Heart left ventricle (tissue), 16 donors: ENCODE results near the gene IL19. TPM values are rescaled to one million over a fixed set of nuclear protein-coding genes. Genes with fewer than 3 reads are reported as not detected.

Experiments used
- ATAC-seq, 4 donors: fragments of 200-7000 bp; cut with Tn5 transposase; one replicate each; pipeline ENCODE4 v1.9.1; 2020 to 2022; ENCODE audit warnings: moderate library complexity in 4 of 4, mild to moderate bottlenecking in 3 of 4, moderate number of reproducible peaks in 1 of 4
- DNase-seq, 5 donors: peaks; one replicate each; pipeline ENCODE4 v3.0.0-alpha.2; 2020
- H3K27ac ChIP-seq, 12 donors: fragments of 200-600 bp; sonication (generic) in 4 of 12; one replicate each; pipeline versions ENCODE4 v1.5.0 to v1.8.0; 2016 to 2022; ENCODE audit warnings: mild to moderate bottlenecking in 2 of 12
- H3K27me3 ChIP-seq, 9 donors: fragments of 200-600 bp; sonication (generic) in 2 of 9; one replicate each; pipeline versions ENCODE4 v1.5.1 to v1.8.0; 2016 to 2022; ENCODE audit warnings: mild to moderate bottlenecking in 3 of 9
- H3K36me3 ChIP-seq, 9 donors: fragments of 200-600 bp; sonication (generic) in 2 of 9; one replicate each; pipeline versions ENCODE4 v1.5.0 to v1.8.0; 2018 to 2022; ENCODE audit warnings: mild to moderate bottlenecking in 2 of 9
- H3K4me1 ChIP-seq, 12 donors: fragments of 200-600 bp; sonication (generic) in 4 of 12; one replicate each; pipeline versions ENCODE4 v1.5.0 to v1.8.0; 2016 to 2022; ENCODE audit warnings: mild to moderate bottlenecking in 3 of 12
- H3K4me3 ChIP-seq, 12 donors: fragments of 200-600 bp; sonication (generic) in 4 of 12; one replicate each; pipeline versions ENCODE4 v1.5.0 to v1.8.0; 2017 to 2022; ENCODE audit warnings: mild to moderate bottlenecking in 9 of 12, moderate library complexity in 4 of 12
- H3K9me3 ChIP-seq, 12 donors: fragments of 200-600 bp; sonication (generic) in 4 of 12; one replicate each; pipeline versions ENCODE4 v1.5.0 to v1.8.0; 2016 to 2022; ENCODE audit warnings: mild to moderate bottlenecking in 1 of 12
- POLR2A ChIP-seq, 2 donors: fragments of 450-650 bp; IDR thresholded peaks; one replicate each; pipeline ENCODE4 v1.6.1; 2017; ENCODE audit warnings: antibody characterized with exemption in 2 of 2, mild to moderate bottlenecking in 2 of 2, moderate library complexity in 2 of 2
- WGBS, 4 donors: extraction: QIAGEN DNeasy Blood & Tissue Kit in 2 of 4; methylation state at CpG; one replicate each; pipeline versions ENCODE4 v1.1.5 to v1.1.7; 2013 to 2018; 5-methylcytosine and 5-hydroxymethylcytosine counted together
- intact Hi-C, 10 donors: fragments of 100-400 bp; cut with DNase I; formaldehyde crosslinking; loops; one replicate each; pipeline versions ENCODE4 v1.11.1 to v1.14.2; 2022
- polyA plus RNA-seq, 2 donors: library from polyadenylated mRNA; stranded (reverse); fragments of 200-250 nt; gene quantifications; one replicate each; pipeline ENCODE4 v1.2.3, GENCODE V29; 2013
- total RNA-seq, 9 donors: library from RNA; depleted of rRNA in 2 of 9; stranded (reverse); fragments of >200 nt in 2 of 9; fragmentation: NEBNext Ultra II Directional in 3 of 9; extraction: Animal tissue kit (Norgen Biotek cat#: 25700) in 3 of 9; gene quantifications; one replicate each; pipeline versions ENCODE4 v1.1.0 to v1.2.4, GENCODE V29; 2016 to 2023
- TF ChIP-seq, protein P1 (sequence below), 12 donors: fragments of 200-600 bp; sonication (generic) in 4 of 12; IDR thresholded peaks; one replicate each; pipeline versions ENCODE4 v1.5.0 to v1.8.0; 2018 to 2022; ENCODE audit warnings: antibody characterized with exemption in 12 of 12, mild to moderate bottlenecking in 5 of 12
- donor health status: ischemic (EF 13 %, LVEDD 7.1; RV severe dilation, severe dysfunction).
- donor health status: healthy with polysubstance abuse.
- donor health status: DM: no; HTN: yes; CAD: no.
- donor health status: DM: no; HTN: no; CAD: no.
- donor health status: ischemic (EF 25% LVEDD 6.9; RV normal size, moderate dysfunction).
- donor health status: ischemic (EF 25% LVEDD 5.7; RV mildly dilated, moderate dysfunction).
- donor health status: healthy.
- donor health status: DM: yes; HTN: yes; CAD: no.
- donor health status: ischemic (EF 35%, LVEDD 5.7; RV mildly dilated, moderate dysfunction).
- donor health status: nonischemic (EF 11% LVEDD 7.7; RV severe dilation, severe dysfunction).
- donor health status: DM: yes; HTN: yes; CAD: no.
- donor health status: PGD.
- donor health status: ischemic (EF 29% LVEDD 5.4; RV normal size, mild dysfunction).
- donor health status: nonischemic (EF 23%, LVEDD 6.1; RV moderate dilation, normal function).

Gene IL19
- total and polyA plus RNA-seq, 11 donors = not detected

DNA sequence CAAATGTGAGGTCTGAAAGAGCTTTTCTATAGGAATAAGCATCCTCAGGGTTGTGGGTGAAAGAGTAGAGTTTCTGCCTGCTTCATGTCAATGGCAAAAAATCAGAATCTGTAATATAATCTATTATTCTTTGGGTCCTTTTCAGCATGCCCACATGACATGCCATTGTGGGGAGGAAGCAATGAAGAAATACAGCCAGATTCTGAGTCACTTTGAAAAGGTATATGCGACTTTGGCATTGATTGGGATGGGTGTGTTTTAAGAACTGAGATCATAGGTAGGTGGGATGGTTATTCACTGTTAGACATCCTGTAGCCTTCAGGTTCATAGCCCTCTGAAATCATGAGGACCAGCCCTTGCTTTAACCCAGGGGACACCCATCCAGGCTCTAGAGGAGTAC, 96.7 kb downstream of the IL19 start:
- peaks cover 0 to 4% (median 0%) of the 10 kb centered on the region in 12 donors for H3K4me1 ChIP-seq
- H3K27me3 ChIP-seq = peaks cover 0 to 9% (median 0%) of the 10 kb centered on the region in 9 donors
- no peak for ATAC-seq
- H3K9me3 ChIP-seq = no peaks in the 10 kb centered on the region
- intact Hi-C loops = loop anchor here in 2 of 10 donors (2.0 to 5.0 kb wide), 2 partner anchors 35 to 44 kb away; no protein-coding TSS in a partner anchor
- no peaks in the 10 kb centered on the region for H3K36me3 ChIP-seq
- no peak for DNase-seq
- no peak overlapping the region for H3K4me3 ChIP-seq
- WGBS, 4 donors = 81 to 100% (median 96%) methylated on average over 1 of the region's 1 CpG
- H3K27ac ChIP-seq = no peak overlapping the region
- TF ChIP-seq POLR2A (IDR thresholded peaks at IDR 0.05) = no peak
- TF ChIP-seq, protein P1, sequence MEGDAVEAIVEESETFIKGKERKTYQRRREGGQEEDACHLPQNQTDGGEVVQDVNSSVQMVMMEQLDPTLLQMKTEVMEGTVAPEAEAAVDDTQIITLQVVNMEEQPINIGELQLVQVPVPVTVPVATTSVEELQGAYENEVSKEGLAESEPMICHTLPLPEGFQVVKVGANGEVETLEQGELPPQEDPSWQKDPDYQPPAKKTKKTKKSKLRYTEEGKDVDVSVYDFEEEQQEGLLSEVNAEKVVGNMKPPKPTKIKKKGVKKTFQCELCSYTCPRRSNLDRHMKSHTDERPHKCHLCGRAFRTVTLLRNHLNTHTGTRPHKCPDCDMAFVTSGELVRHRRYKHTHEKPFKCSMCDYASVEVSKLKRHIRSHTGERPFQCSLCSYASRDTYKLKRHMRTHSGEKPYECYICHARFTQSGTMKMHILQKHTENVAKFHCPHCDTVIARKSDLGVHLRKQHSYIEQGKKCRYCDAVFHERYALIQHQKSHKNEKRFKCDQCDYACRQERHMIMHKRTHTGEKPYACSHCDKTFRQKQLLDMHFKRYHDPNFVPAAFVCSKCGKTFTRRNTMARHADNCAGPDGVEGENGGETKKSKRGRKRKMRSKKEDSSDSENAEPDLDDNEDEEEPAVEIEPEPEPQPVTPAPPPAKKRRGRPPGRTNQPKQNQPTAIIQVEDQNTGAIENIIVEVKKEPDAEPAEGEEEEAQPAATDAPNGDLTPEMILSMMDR (IDR thresholded peaks at IDR 0.05) = no peak

DNA sequence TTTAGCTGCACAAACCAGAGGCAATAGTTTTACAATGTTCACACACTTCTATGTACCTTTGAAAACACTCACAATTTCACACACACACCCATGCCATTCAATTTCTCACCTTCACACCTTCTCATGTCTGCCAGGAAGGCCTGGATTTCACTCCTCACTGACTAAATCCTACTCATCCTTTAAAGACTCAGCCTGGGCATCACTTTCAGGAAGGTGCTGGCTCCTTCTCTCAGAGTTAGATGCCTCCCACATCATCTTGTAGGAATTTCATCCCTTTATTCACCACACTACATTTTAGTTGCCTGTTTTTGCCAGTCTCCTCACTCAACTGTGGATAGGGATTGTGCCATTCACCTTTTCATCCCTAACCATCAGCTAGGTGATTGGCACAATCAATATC, 97.1 kb downstream of the IL19 start:
- ATAC-seq (no peak), DNase-seq (no peak)
- no peak overlapping the region for H3K4me3 ChIP-seq
- intact Hi-C loops = loop anchor here in 2 of 10 donors (2.0 to 5.0 kb wide), 2 partner anchors 35 to 43 kb away; no protein-coding TSS in a partner anchor
- no peaks in the 10 kb centered on the region for H3K9me3 ChIP-seq
- no peaks in the 10 kb centered on the region for H3K36me3 ChIP-seq
- no peak overlapping the region for H3K27ac ChIP-seq
- peaks cover 0 to 9% (median 0%) of the 10 kb centered on the region in 9 donors for H3K27me3 ChIP-seq
- no peak for TF ChIP-seq POLR2A (IDR thresholded peaks at IDR 0.05)
- H3K4me1 ChIP-seq = peaks cover 0 to 4% (median 0%) of the 10 kb centered on the region in 12 donors

DNA sequence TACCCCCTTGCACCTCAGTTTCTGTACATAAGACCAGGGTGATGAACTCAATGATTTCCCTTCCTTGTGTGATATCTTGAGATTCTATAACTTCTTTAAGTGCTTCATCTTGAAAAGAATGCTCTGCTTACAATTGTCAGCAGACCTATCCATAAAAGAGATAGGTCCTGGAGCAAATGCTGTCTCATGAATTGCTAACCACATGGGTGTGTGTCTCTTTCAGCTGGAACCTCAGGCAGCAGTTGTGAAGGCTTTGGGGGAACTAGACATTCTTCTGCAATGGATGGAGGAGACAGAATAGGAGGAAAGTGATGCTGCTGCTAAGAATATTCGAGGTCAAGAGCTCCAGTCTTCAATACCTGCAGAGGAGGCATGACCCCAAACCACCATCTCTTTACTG, 97.7 kb downstream of the IL19 start:
- Histone ChIP-seq H3K4me1 (peaks cover 0 to 4% (median 0%) of the 10 kb centered on the region in 12 donors), H3K9me3 (no peaks in the 10 kb centered on the region), H3K36me3 (no peaks in the 10 kb centered on the region), H3K27me3 (peaks cover 0 to 9% (median 0%) of the 10 kb centered on the region in 9 donors), H3K4me3 (no peak overlapping the region), H3K27ac (no peak overlapping the region)
- 52 to 60% (median 55%) methylated on average over 1 of the region's 1 CpG for WGBS, 4 donors
- intact Hi-C loops = loop anchor here in 1 of 10 donors (5.0 kb wide), 1 partner anchor 34 kb away; no protein-coding TSS in a partner anchor
- TF ChIP-seq, protein P1 (IDR thresholded peaks at IDR 0.05) = no peak
- no peak for TF ChIP-seq POLR2A (IDR thresholded peaks at IDR 0.05)
- DNase-seq (no peak), ATAC-seq (no peak)

DNA sequence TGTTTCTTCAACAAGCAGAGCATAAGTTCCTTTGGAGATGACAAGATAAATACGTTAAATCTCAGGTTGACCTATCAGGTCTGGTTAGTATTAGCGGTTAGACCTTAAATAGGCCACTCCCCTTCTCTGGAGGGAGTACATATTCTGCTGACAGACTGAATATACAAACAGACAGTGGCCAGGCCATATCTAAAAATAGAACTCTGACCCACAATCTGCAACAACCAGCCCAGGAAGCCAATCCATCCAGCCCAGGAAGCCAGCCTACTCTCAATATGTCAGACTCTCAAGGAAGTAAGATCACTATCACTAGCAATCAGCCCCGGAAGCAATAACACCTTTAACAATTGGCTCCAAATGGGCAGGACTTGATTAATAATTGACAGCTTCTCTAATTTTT, 101.6 kb downstream of the IL19 start:
- WGBS, 4 donors = 41 to 46% (median 44%) methylated on average over 3 of the region's 3 CpGs
- no peak for TF ChIP-seq POLR2A (IDR thresholded peaks at IDR 0.05)
- TF ChIP-seq, protein P1 (IDR thresholded peaks at IDR 0.05) = no peak
- intact Hi-C loops = no loop called here
- Histone ChIP-seq H3K9me3 (peaks cover 0 to 7% (median 0%) of the 10 kb centered on the region in 12 donors), H3K4me3 (no peak overlapping the region), H3K36me3 (no peaks in the 10 kb centered on the region), H3K4me1 (peaks cover 0 to 3% (median 0%) of the 10 kb centered on the region in 12 donors), H3K27ac (no peak overlapping the region), H3K27me3 (peaks cover 0 to 5% (median 0%) of the 10 kb centered on the region in 9 donors)
- ATAC-seq (peak; percentile 81 to 97 (median 94)), DNase-seq (no peak)
